Kidney epithelial cell (primary cell): ENCODE measurements around the gene SNX19. TPM values are rescaled to one million over a fixed set of nuclear protein-coding genes. Genes with fewer than 3 reads are reported as not detected.

Source experiments
- DNase-seq: peaks from one replicate; pipeline ENCODE4 v3.0.0-alpha.2; 2010; ENCODE audit warnings: low read depth
- H3K27me3 ChIP-seq: 2 replicates; pipeline ENCODE4 v1.6.0; 2011; ENCODE audit warnings: low read length; ENCODE audit not compliant: control insufficient read depth, insufficient read depth
- H3K36me3 ChIP-seq: 2 replicates; pipeline ENCODE4 v1.5.1; 2011; ENCODE audit warnings: low read length; ENCODE audit not compliant: control insufficient read depth, insufficient read depth
- H3K4me3 ChIP-seq: 2 replicates; pipeline ENCODE4 v1.5.1; 2011; ENCODE audit warnings: low read depth, mild to moderate bottlenecking, control low read depth, low read length
- CTCF ChIP-seq: IDR thresholded peaks from 2 replicates; pipeline ENCODE4 v1.5.1; 2011; ENCODE audit warnings: mild to moderate bottlenecking, moderate library complexity, low read length, control low read depth, inconsistent platforms; ENCODE audit not compliant: insufficient read depth, poor library complexity, severe bottlenecking
- total RNA-seq: library from RNA; depleted of rRNA; stranded (reverse); fragments of >200 nt; gene quantifications from 2 replicates; pipeline ENCODE4 v1.2.3, GENCODE V29; 2015

SNX19 gene, protein sequence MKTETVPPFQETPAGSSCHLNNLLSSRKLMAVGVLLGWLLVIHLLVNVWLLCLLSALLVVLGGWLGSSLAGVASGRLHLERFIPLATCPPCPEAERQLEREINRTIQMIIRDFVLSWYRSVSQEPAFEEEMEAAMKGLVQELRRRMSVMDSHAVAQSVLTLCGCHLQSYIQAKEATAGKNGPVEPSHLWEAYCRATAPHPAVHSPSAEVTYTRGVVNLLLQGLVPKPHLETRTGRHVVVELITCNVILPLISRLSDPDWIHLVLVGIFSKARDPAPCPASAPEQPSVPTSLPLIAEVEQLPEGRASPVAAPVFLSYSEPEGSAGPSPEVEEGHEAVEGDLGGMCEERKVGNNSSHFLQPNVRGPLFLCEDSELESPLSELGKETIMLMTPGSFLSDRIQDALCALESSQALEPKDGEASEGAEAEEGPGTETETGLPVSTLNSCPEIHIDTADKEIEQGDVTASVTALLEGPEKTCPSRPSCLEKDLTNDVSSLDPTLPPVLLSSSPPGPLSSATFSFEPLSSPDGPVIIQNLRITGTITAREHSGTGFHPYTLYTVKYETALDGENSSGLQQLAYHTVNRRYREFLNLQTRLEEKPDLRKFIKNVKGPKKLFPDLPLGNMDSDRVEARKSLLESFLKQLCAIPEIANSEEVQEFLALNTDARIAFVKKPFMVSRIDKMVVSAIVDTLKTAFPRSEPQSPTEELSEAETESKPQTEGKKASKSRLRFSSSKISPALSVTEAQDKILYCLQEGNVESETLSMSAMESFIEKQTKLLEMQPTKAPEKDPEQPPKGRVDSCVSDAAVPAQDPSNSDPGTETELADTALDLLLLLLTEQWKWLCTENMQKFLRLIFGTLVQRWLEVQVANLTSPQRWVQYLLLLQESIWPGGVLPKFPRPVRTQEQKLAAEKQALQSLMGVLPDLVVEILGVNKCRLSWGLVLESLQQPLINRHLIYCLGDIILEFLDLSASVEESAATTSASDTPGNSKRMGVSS
- 80.1 and 96.1 TPM in 2 replicates for total RNA-seq

DNA sequence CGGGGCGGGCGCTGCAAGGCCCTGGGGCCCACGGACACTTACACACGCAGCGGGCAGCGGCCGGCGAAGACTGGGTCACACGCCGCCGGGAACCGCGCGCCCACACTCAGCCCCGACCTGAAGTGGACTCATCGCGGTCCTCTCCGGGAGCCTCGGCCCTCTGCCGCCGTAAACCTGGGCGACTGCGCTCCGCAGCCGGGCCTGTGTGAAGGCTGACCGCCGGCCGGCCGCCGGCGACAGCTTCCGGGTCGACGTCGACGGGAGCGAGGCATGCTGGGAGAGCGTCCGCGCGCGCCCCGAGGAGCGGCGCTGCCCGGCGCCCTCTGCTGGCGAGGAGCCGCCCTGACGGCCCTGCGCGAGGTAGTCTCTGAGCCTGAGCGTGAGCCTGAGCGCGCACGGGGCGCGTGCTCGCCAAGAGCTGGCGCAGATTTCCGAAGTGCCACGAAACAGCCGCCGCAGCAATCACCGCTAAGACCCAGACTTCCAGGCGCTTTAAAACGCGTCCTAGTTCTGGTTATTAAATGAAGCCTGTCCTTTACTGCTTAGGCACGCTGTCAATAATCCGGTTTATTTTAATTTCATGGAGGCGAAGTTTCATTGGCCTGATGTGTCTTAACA is at the start of gene SNX19:
Gene SNX19, minus strand, starts transcription at position 242 of the 618 bp plus-strand sequence. CDS start 540 bp downstream, outside the sequence.
- Histone ChIP-seq H3K36me3 (no peaks in the 10 kb centered on the region), H3K4me3 (peak within 1 kb of the TSS; percentile 62), H3K27me3 (no peaks in the 10 kb centered on the region)
- DNase-seq: no peak
- TF ChIP-seq CTCF: peak; percentile 59

- no peak for TF ChIP-seq CTCF
- Histone ChIP-seq H3K4me3 (no peak overlapping the region), H3K27me3 (no peaks in the 10 kb centered on the region), H3K36me3 (no peaks in the 10 kb centered on the region)
- DNase-seq: no peak
Measured at GRCh38 chr11:130964058-130964792, 47.9 kb upstream of the SNX19 start.

- Histone ChIP-seq H3K27me3 (no peaks in the 10 kb centered on the region), H3K36me3 (no peaks in the 10 kb centered on the region), H3K4me3 (no peak overlapping the region)
- no peak for DNase-seq
- TF ChIP-seq CTCF: no peak
Measured at GRCh38 chr11:130947889-130948288, 31.6 kb upstream of the SNX19 start.

DNA sequence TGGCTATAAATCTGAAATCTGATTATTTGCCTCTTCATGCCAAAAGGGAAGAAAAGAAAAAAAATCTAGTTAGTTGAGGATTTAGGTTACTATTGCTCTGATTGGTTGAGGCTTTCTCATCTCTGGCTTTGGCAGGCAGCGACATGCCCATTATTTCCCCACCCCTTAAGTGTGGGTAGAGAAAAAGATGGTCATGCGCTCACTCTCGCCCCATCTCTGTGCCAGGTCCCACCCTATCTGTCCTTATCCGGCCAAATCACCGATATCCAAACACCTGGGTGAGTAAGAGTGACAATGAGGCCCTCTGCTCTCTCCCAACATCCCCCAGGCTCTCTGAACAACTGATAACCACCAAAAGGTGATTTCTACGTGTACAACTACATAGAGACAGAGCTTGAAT is 31.2 kb upstream of the SNX19 start:
- Histone ChIP-seq H3K27me3 (no peaks in the 10 kb centered on the region), H3K36me3 (no peaks in the 10 kb centered on the region), H3K4me3 (no peak overlapping the region)
- DNase-seq: no peak
- TF ChIP-seq CTCF: no peak

DNA sequence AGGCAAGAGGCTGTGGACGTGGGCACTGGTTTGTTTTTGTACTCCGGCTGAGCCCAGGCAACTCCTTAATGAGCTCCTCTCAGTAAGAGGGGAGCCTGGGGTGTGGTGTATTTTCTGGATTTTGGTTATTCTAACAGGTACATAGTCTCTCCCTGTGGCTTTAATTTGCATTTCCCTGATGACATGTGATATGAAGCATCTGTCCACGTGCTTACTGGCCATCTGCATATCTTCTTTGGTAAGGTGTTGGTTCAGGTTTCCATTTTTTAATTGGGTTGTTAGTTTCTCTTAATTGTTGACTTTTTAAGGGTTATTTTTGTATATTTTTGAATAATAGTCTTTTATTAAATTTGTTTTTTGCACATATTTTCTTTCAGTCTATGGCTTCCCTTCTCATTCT is 30.8 kb upstream of the SNX19 start:
- no peak for TF ChIP-seq CTCF
- Histone ChIP-seq H3K27me3 (no peaks in the 10 kb centered on the region), H3K36me3 (no peaks in the 10 kb centered on the region), H3K4me3 (no peak overlapping the region)
- no peak for DNase-seq
